Upper lobe of left lung (tissue), 6 donors: ENCODE data around the gene SPSB1. TPM values are rescaled to one million over a fixed set of nuclear protein-coding genes. Genes with fewer than 3 reads are reported as not detected.
A peak's percentile ranks its signal among the peaks of the same experiment; 100 is the strongest.

Experiments used
- ATAC-seq, 2 donors: fragments of 200-7000 bp; cut with Tn5 transposase; one replicate each; pipeline ENCODE4 v1.9.1; 2022; ENCODE audit warnings: mild to moderate bottlenecking in 2 of 2, moderate library complexity in 2 of 2; ENCODE audit not compliant: low FRiP score in 2 of 2
- DNase-seq, 2 donors: peaks; one replicate each; pipeline ENCODE4 v3.0.0-alpha.2; 2019 to 2020
- H3K27ac ChIP-seq, 4 donors: fragments of 200-600 bp; sonication (generic); one replicate each; pipeline ENCODE4 v1.5.1; 2016 to 2019
- H3K27me3 ChIP-seq, 4 donors: fragments of 200-600 bp; sonication (generic); one replicate each; pipeline ENCODE4 v1.5.1; 2017 to 2019
- H3K36me3 ChIP-seq, 4 donors: fragments of 200-600 bp; sonication (generic); one replicate each; pipeline ENCODE4 v1.5.1; 2016 to 2019
- H3K4me1 ChIP-seq, 4 donors: fragments of 200-600 bp; sonication (generic); one replicate each; pipeline ENCODE4 v1.5.1; 2018 to 2019
- H3K4me3 ChIP-seq, 4 donors: fragments of 200-600 bp; sonication (generic); one replicate each; pipeline ENCODE4 v1.5.1; 2017 to 2019; ENCODE audit warnings: mild to moderate bottlenecking in 2 of 4, moderate library complexity in 1 of 4
- H3K9me3 ChIP-seq, 4 donors: fragments of 200-600 bp; sonication (generic); one replicate each; pipeline ENCODE4 v1.5.1; 2018 to 2019
- EP300 ChIP-seq, 4 donors: sonication (generic); formaldehyde crosslinking; IDR thresholded peaks; one replicate each; pipeline ENCODE4 v1.5.1; 2017; ENCODE audit warnings: antibody characterized with exemption in 4 of 4, control low read depth in 2 of 4
- POLR2A ChIP-seq, 4 donors: fragments of 450-650 bp; IDR thresholded peaks; one replicate each; pipeline ENCODE4 v1.5.1; 2016 to 2017; ENCODE audit warnings: antibody characterized with exemption in 4 of 4, mild to moderate bottlenecking in 2 of 4
- POLR2AphosphoS5 ChIP-seq, 2 donors: sonication (generic); formaldehyde crosslinking; IDR thresholded peaks; one replicate each; pipeline ENCODE4 v1.5.1; 2017; ENCODE audit warnings: antibody characterized with exemption in 2 of 2
- WGBS, 2 donors: methylation state at CpG; one replicate each; pipeline ENCODE4 v1.1.5; 2017 to 2018; 5-methylcytosine and 5-hydroxymethylcytosine counted together
- total RNA-seq, 6 donors: library from RNA; depleted of rRNA in 4 of 6; stranded (reverse); fragments of >200 nt in 4 of 6; gene quantifications; one replicate each; pipeline versions ENCODE4 v1.1.0 to v1.2.1, GENCODE V29; 2016 to 2021
- TF ChIP-seq, protein P1 (sequence below), 6 experiments: fragments of 450-650 bp in 4 of 6; fragments of 200-600 bp in 2 of 6; sonication (generic) in 2 of 6; IDR thresholded peaks; one replicate each; pipeline ENCODE4 v1.5.1; 2016 to 2019; ENCODE audit warnings: antibody characterized with exemption in 6 of 6
- donor health status: DM: no; HTN: no; CAD: no; lungs with moderate emphysema.
- donor health status: DM: no; HTN: yes; CAD: no; lungs with severe emphysema.

SPSB1 gene
- total RNA-seq, 6 donors from 2014 or later = 21.0 to 49.1 (median 30.3) TPM

DNA sequence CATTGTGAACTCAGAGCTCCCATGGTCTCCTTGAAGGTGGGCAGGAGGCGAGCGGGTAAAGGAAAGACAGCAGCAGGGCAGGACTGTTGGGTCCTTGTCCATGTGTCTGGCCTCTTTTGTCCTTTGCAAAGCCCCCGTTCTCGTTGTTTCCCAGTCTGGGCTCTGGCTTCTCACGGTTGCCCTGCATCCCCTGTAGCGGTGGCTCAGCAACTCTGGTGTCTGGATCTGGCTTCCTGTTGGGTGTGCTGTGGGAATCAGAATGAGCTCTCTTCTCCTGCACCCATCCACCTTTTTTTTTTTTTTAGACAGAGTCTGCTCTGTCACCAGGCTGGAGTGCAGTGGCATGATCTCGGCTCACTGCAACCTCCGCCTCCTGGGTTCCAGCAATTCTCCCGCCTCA is 47.0 kb upstream of the SPSB1 start:
- ATAC-seq = no peak
- Histone ChIP-seq H3K4me3 (no peak overlapping the region), H3K27me3 (no peaks in the 10 kb centered on the region), H3K4me1 (peaks cover 53 to 85% (median 65%) of the 10 kb centered on the region in 4 donors), H3K9me3 (no peaks in the 10 kb centered on the region), H3K36me3 (peaks cover 8 to 33% (median 22%) of the 10 kb centered on the region in 4 donors), H3K27ac (peak overlapping the region in 1 of 4 donors; percentile 86)
- TF ChIP-seq POLR2A (IDR thresholded peaks at IDR 0.05) (no peak), EP300 (IDR thresholded peaks at IDR 0.05) (no peak), POLR2AphosphoS5 (IDR thresholded peaks at IDR 0.05) (no peak)
- TF ChIP-seq, protein P1, sequence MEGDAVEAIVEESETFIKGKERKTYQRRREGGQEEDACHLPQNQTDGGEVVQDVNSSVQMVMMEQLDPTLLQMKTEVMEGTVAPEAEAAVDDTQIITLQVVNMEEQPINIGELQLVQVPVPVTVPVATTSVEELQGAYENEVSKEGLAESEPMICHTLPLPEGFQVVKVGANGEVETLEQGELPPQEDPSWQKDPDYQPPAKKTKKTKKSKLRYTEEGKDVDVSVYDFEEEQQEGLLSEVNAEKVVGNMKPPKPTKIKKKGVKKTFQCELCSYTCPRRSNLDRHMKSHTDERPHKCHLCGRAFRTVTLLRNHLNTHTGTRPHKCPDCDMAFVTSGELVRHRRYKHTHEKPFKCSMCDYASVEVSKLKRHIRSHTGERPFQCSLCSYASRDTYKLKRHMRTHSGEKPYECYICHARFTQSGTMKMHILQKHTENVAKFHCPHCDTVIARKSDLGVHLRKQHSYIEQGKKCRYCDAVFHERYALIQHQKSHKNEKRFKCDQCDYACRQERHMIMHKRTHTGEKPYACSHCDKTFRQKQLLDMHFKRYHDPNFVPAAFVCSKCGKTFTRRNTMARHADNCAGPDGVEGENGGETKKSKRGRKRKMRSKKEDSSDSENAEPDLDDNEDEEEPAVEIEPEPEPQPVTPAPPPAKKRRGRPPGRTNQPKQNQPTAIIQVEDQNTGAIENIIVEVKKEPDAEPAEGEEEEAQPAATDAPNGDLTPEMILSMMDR (IDR thresholded peaks at IDR 0.05) = no peak
- WGBS, 2 donors = 93 to 97% methylated on average over 9 of the region's 9 CpGs
- no peak for DNase-seq

DNA sequence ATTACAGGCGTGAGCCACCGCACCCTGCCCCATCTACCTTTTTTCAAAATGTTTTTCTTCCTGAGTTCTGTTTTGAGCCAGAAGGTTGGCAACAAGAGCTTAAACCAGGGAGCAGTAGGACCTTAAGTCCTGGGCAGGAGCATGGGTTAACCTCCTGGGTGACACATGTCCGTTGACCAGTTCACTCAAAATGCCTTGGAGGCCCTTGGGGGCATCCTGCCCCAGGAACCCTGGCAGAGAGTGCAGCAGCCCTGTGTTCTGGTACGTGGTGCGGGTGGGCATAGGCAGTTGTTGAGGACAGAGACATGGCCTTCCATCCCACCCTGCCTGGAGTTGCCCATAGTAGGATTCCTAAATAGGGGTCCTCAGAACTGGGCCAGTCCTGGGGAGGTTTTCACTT is 46.5 kb upstream of the SPSB1 start:
- whole genome bisulfite sequencing, 2 donors = 99 to 100% methylated on average over 5 of the region's 5 CpGs
- no peaks in the 10 kb centered on the region for H3K27me3 ChIP-seq
- H3K9me3 ChIP-seq = no peaks in the 10 kb centered on the region
- H3K4me3 ChIP-seq = no peak overlapping the region
- H3K36me3 ChIP-seq = peaks cover 8 to 33% (median 22%) of the 10 kb centered on the region in 4 donors
- TF ChIP-seq POLR2AphosphoS5 (IDR thresholded peaks at IDR 0.05) (no peak), EP300 (IDR thresholded peaks at IDR 0.05) (no peak), POLR2A (IDR thresholded peaks at IDR 0.05) (no peak)
- TF ChIP-seq, protein P1 (IDR thresholded peaks at IDR 0.05) = no peak
- peaks cover 53 to 85% (median 65%) of the 10 kb centered on the region in 4 donors for H3K4me1 ChIP-seq
- ATAC-seq (no peak), DNase-seq (no peak)
- H3K27ac ChIP-seq = peak overlapping the region in 2 of 4 donors; percentile 3 to 12

DNA sequence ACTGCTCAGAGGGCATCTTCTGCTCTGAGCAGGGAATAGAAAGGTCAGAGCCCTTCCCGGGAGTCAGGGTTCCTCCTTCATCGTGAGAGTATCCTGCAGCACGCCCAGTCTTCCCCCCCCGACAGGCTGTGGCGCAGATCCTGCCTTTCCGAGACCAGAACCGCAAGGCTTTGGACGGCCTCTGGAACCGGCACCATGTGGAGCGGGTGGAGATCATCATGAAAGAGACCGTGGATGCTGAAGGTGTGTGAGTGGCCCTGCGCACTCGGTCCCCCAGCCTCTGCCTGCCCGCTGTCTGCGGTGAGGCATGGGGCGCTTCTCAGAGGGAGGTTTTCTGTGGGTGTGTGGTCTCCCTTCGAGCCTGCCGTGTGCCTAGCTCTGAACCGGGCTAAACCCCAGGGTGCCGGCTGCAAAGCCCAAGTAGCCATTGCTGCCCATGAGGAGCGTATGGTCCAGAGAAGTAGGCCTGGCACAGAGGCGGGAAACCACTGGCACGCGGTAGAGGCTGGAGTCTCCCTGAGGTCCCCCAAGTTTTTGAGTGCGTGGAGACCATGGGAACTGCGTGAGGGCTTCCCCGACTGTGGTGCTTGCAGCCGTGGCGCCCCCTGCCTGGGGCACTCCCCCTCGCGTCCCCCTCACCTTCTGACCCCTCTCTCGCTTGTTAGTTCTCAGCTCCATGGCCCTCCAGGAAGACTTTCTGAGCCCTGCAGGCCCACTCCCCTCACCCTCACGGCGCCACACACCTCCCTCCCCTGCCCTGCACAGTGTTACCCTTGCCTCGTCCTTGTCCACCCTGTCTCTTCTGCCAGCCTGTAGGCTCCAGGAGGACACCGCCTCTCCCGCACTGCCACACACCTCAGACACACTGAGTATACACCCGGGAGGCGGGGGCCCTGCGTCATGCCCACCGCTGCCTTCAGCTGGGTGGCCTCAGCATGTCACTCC is 45.6 kb upstream of the SPSB1 start:
- no peaks in the 10 kb centered on the region for H3K9me3 ChIP-seq
- peaks cover 8 to 33% (median 22%) of the 10 kb centered on the region in 4 donors for H3K36me3 ChIP-seq
- ATAC-seq (no peak), DNase-seq (peak in 1 of 2 donors; percentile 56)
- no peak overlapping the region for H3K4me3 ChIP-seq
- H3K27me3 ChIP-seq = no peaks in the 10 kb centered on the region
- H3K27ac ChIP-seq = no peak overlapping the region
- 91 to 95% methylated on average over 16 to 40 of the region's 41 CpGs for WGBS, 2 donors
- peaks cover 49 to 84% (median 59%) of the 10 kb centered on the region in 4 donors for H3K4me1 ChIP-seq
- TF ChIP-seq, protein P1 (IDR thresholded peaks at IDR 0.05) = no peak

DNA sequence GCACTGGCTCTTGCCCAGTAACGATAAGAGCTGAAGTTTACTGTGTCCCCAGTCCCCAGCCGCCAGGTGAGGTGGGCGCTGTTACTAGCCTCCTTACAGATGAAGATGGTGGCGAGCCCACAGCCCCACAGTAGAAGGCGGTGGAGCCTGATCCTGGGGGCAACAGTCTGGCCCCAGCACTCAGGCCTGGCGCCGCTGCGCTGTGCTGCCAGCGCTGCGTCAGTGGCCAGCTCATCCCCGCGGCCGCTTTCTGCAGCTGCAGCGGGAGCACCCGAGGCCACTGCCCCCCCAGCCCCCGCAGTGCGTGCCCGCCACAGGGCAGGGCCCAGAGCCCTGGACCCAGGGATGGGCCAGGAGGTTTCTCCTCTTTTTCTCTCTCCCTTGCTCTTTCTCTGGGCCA is 44.8 kb upstream of the SPSB1 start:
- Histone ChIP-seq H3K9me3 (no peaks in the 10 kb centered on the region), H3K4me1 (peaks cover 44 to 78% (median 52%) of the 10 kb centered on the region in 4 donors), H3K4me3 (no peak overlapping the region), H3K27ac (no peak overlapping the region), H3K27me3 (no peaks in the 10 kb centered on the region), H3K36me3 (peaks cover 8 to 33% (median 23%) of the 10 kb centered on the region in 4 donors)
- WGBS, 2 donors = 87 to 93% methylated on average over 16 to 18 of the region's 18 CpGs
- no peak for ATAC-seq
- TF ChIP-seq EP300 (IDR thresholded peaks at IDR 0.05) = no peak
- TF ChIP-seq POLR2AphosphoS5 (IDR thresholded peaks at IDR 0.05) = no peak
- TF ChIP-seq POLR2A (IDR thresholded peaks at IDR 0.05) = no peak
- TF ChIP-seq, protein P1 (IDR thresholded peaks at IDR 0.05) = no peak
- DNase-seq = peak in 1 of 2 donors; percentile 65
